IMR-90 (cell line): ENCODE data around the gene THAP12. TPM values are rescaled to one million over a fixed set of nuclear protein-coding genes. Genes with fewer than 3 reads are reported as not detected.

Experiments used
- ATAC-seq: fragments of 200-7000 bp; cut with Tn5 transposase; 2 replicates; pipeline ENCODE4 v1.9.1; 2020; ENCODE audit warnings: low read depth, mild to moderate bottlenecking, moderate library complexity
- BruUV-seq: library from RNA; stranded (reverse); fragments of 400-500 nt; replicated peaks from 2 replicates; lab custom pipeline; 2021; lab: Mats Ljungman, UMichigan
- CTCF ChIA-PET: fragments of 300-600 bp; formaldehyde crosslinking; extraction: SDS; loops from one replicate; lab custom pipeline; 2021; ENCODE audit warnings: antibody characterized with exemption; lab: Yijun Ruan, JAX
- POLR2A ChIA-PET: fragments of 300-600 bp; sonication (Branson Sonifier 250); formaldehyde crosslinking; loops from one replicate; lab custom pipeline; 2022; ENCODE audit warnings: antibody characterized with exemption; ENCODE audit not compliant: unreplicated experiment; lab: Charles Lee
- DNase-seq: peaks from one replicate; pipeline ENCODE4 v3.0.0; 2013
- H2AFZ ChIP-seq: replicated peaks from 2 replicates; pipeline ENCODE3; 2013; ENCODE audit warnings: low read length, mild to moderate bottlenecking; ENCODE audit not compliant: poor library complexity
- H2AK5ac ChIP-seq: 2 replicates; pipeline ENCODE4 v1.6.1; 2013; ENCODE audit warnings: low read depth, low read length, inconsistent platforms
- H2AK9ac ChIP-seq: replicated peaks from 2 replicates; pipeline ENCODE3; 2013; ENCODE audit warnings: mild to moderate bottlenecking, low read depth, low read length, moderate library complexity; ENCODE audit not compliant: poor library complexity
- H2BK120ac ChIP-seq: 2 replicates; pipeline ENCODE4 v1.6.1; 2013; ENCODE audit warnings: low read depth, low read length, inconsistent platforms
- H2BK15ac ChIP-seq: 3 replicates; pipeline ENCODE4 v1.6.1; 2013; ENCODE audit warnings: low read depth, low read length, inconsistent platforms
- H2BK20ac ChIP-seq: 2 replicates; pipeline ENCODE4 v1.6.1; 2013; ENCODE audit warnings: low read depth, mild to moderate bottlenecking, inconsistent platforms, low read length, moderate library complexity
- H2BK5ac ChIP-seq: 2 replicates; pipeline ENCODE4 v1.6.1; 2013; ENCODE audit warnings: mild to moderate bottlenecking, low read depth, low read length, inconsistent platforms; ENCODE audit not compliant: poor library complexity, severe bottlenecking
- H3K14ac ChIP-seq: replicated peaks from 2 replicates; pipeline ENCODE4 v1.6.1; 2013; ENCODE audit warnings: low read depth, low read length, inconsistent platforms
- H3K18ac ChIP-seq: 2 replicates; pipeline ENCODE4 v1.6.1; 2013; ENCODE audit warnings: low read depth, low read length, control low read depth
- H3K23ac ChIP-seq: 2 replicates; pipeline ENCODE4 v1.6.1; 2013; ENCODE audit warnings: low read depth, low read length, inconsistent platforms
- H3K27ac ChIP-seq: 2 replicates; pipeline ENCODE4 v1.5.1; 2013; ENCODE audit warnings: mild to moderate bottlenecking, control low read depth, low read length; ENCODE audit not compliant: insufficient read depth
- H3K27me3 ChIP-seq: 2 replicates; pipeline ENCODE4 v1.6.1; 2013; ENCODE audit warnings: low read length; ENCODE audit not compliant: control insufficient read depth, insufficient read depth
- H3K36me3 ChIP-seq: 2 replicates; pipeline ENCODE4 v1.6.1; 2013; ENCODE audit warnings: low read length, mixed read lengths; ENCODE audit not compliant: control insufficient read depth, insufficient read depth
- H3K4ac ChIP-seq: 2 replicates; pipeline ENCODE4 v1.6.1; 2013; ENCODE audit warnings: low read depth, low read length, inconsistent platforms
- H3K4me1 ChIP-seq: 2 replicates; pipeline ENCODE4 v1.6.1; 2013; ENCODE audit warnings: low read length, mixed read lengths; ENCODE audit not compliant: control insufficient read depth, insufficient read depth
- H3K4me2 ChIP-seq: 2 replicates; pipeline ENCODE4 v1.6.1; 2013; ENCODE audit warnings: low read depth, mild to moderate bottlenecking, control low read depth, low read length, moderate library complexity
- H3K4me3 ChIP-seq: 2 replicates; pipeline ENCODE4 v1.5.1; 2013; ENCODE audit warnings: low read depth, mild to moderate bottlenecking, control low read depth, low read length, moderate library complexity; ENCODE audit not compliant: insufficient read depth
- H3K56ac ChIP-seq: 2 replicates; pipeline ENCODE4 v1.6.1; 2013; ENCODE audit warnings: low read length, inconsistent platforms; ENCODE audit not compliant: insufficient read depth; ENCODE audit errors: extremely low read depth
- H3K79me1 ChIP-seq, 2 experiments: 2 replicates each; pipeline ENCODE4 v1.6.1; 2013; ENCODE audit warnings: low read length in 2 of 2, inconsistent platforms in 1 of 2, low read depth in 1 of 2
- H3K9ac ChIP-seq: 2 replicates; pipeline ENCODE4 v1.6.1; 2013; ENCODE audit warnings: low read depth, low read length, control low read depth
- H3K9me1 ChIP-seq: 2 replicates; pipeline ENCODE4 v1.6.1; 2013; ENCODE audit warnings: low read length, inconsistent platforms; ENCODE audit not compliant: insufficient read depth
- H3K9me3 ChIP-seq: 2 replicates; pipeline ENCODE4 v1.6.1; 2013; ENCODE audit warnings: low read length; ENCODE audit not compliant: control insufficient read depth, insufficient read depth
- H4K20me1 ChIP-seq: 2 replicates; pipeline ENCODE4 v1.6.1; 2013; ENCODE audit warnings: low read length, inconsistent platforms; ENCODE audit not compliant: insufficient read depth
- H4K5ac ChIP-seq: 2 replicates; pipeline ENCODE4 v1.6.1; 2013; ENCODE audit warnings: mild to moderate bottlenecking, low read depth, low read length, control low read depth
- H4K8ac ChIP-seq, 2 experiments: 2 replicates each; pipeline ENCODE4 v1.6.1; 2013; ENCODE audit warnings: low read depth in 2 of 2, low read length in 2 of 2, control low read depth in 1 of 2, inconsistent platforms in 1 of 2
- H4K91ac ChIP-seq: 2 replicates; pipeline ENCODE4 v1.6.1; 2013; ENCODE audit warnings: low read depth, low read length, inconsistent platforms; ENCODE audit not compliant: insufficient read depth
- FOS ChIP-seq: fragments of 150-350 bp; IDR thresholded peaks from 2 replicates; pipeline ENCODE4 v1.6.1; 2016; ENCODE audit warnings: low read depth, low read length
- MAZ ChIP-seq: IDR thresholded peaks from 2 replicates; pipeline ENCODE4 v1.6.1; 2012; ENCODE audit warnings: low read depth, mild to moderate bottlenecking, low read length, improper control_type of control experiment, moderate library complexity, borderline replicate concordance
- NFE2L2 ChIP-seq: fragments of 150-350 bp; IDR thresholded peaks from 2 replicates; pipeline ENCODE4 v1.6.1; 2016; ENCODE audit warnings: low read depth, mild to moderate bottlenecking, low read length
- POLR2A ChIP-seq: IDR thresholded peaks from 2 replicates; pipeline ENCODE4 v1.6.1; 2012; ENCODE audit warnings: mild to moderate bottlenecking, low read depth, low read length
- RAD21 ChIP-seq: IDR thresholded peaks from 2 replicates; pipeline ENCODE4 v1.6.1; 2012; ENCODE audit warnings: low read length, improper control_type of control experiment
- RCOR1 ChIP-seq: IDR thresholded peaks from 2 replicates; pipeline ENCODE4 v1.6.1; 2012; ENCODE audit warnings: mild to moderate bottlenecking, low read length, improper control_type of control experiment; ENCODE audit not compliant: insufficient replicate concordance
- WGBS, 2 experiments: methylation state at CpG; one replicate each; pipeline versions ENCODE4 v1.1.5 to v1.1.7; 2013; ENCODE audit warnings: missing lambda C conversion rate in 2 of 2; ENCODE audit not compliant: insufficient read length in 1 of 2; ENCODE audit errors: extremely low coverage in 2 of 2; 5-methylcytosine and 5-hydroxymethylcytosine counted together
- dilution Hi-C: fragments of 300-500 bp; cut with HindIII; formaldehyde crosslinking; loops from one replicate; pipeline ENCODE4 v1.14.3; 2018; ENCODE audit warnings: low sequenced_read_pairs; ENCODE audit not compliant: unreplicated experiment
- in situ Hi-C: fragments of 300-500 bp; cut with MboI; formaldehyde crosslinking; loops from 3 replicates; pipeline ENCODE4 v1.14.3; 2019; ENCODE audit warnings: low sequenced_read_pairs, inconsistent platforms, mixed read lengths
- intact Hi-C: fragments of 100-400 bp; cut with micrococcal nuclease; formaldehyde crosslinking; loops from 2 replicates; pipeline ENCODE4 v1.10.0; 2022
- polyA plus RNA-seq, 3 experiments: library from polyadenylated mRNA; depleted of rRNA; stranded (reverse); fragments of >200 nt; gene quantifications; 2 replicates each; pipeline ENCODE4 v1.2.3, GENCODE V29; 2012; ENCODE audit warnings: low replicate concordance in 1 of 3
- total RNA-seq: library from RNA; depleted of rRNA; stranded (reverse); fragments of >200 nt; gene quantifications from 2 replicates; pipeline ENCODE4 v1.2.3, GENCODE V29; 2012

Gene THAP12
- total and polyA plus RNA-seq, 2 of the 4 experiments (the other 2 are of a cell fraction), result 25.1 to 27.3 TPM

GRCh38 chr11:76382209-76382608 is 1.3 kb upstream of the THAP12 start:
- H3K56ac ChIP-seq, result no peak overlapping the region
- H3K4ac ChIP-seq, result no peak overlapping the region
- intact Hi-C loops (loop anchor here (5.0 to 10.0 kb wide), 3 partner anchors 60 to 293 kb away; partner anchors contain the start of gene LRRC32), dilution Hi-C loops (no loop called here), in situ Hi-C loops (no loop called here)
- no peaks in the 10 kb centered on the region for H3K9me3 ChIP-seq
- no TSS peak for BruUV-seq
- no peak overlapping the region for H3K9ac ChIP-seq
- H3K36me3 ChIP-seq, result 0 out of 2 replicates have a peak, but pooled peaks cover 2% of the 10 kb centered on the region
- H2BK120ac ChIP-seq, result no peak overlapping the region
- CTCF ChIA-PET, result interaction anchor here (1.1 kb wide), 1 partner anchor 7 kb away, joined by 3 read pairs; no protein-coding TSS in a partner anchor
- H3K27me3 ChIP-seq, result no peaks in the 10 kb centered on the region
- ATAC-seq (no peak), DNase-seq (no peak)
- no peak overlapping the region for H2BK5ac ChIP-seq
- peaks cover 15% of the 10 kb centered on the region; the same call in 1 of the 2 replicates for H4K20me1 ChIP-seq
- no peak overlapping the region for H3K18ac ChIP-seq
- no peak overlapping the region for H3K27ac ChIP-seq
- no peak overlapping the region for H3K23ac ChIP-seq
- H2AK9ac ChIP-seq, result peak overlapping the region; percentile 17
- 0 out of 2 replicates have a peak overlapping the region, but pooled peaks have one; percentile 5 for H2AK5ac ChIP-seq
- peaks cover 9% of the 10 kb centered on the region for H3K9me1 ChIP-seq
- POLR2A ChIA-PET, result no interaction called here
- H4K5ac ChIP-seq, result no peak overlapping the region
- no peak overlapping the region for H2BK15ac ChIP-seq
- no peak overlapping the region for H2BK20ac ChIP-seq
- WGBS, 2 experiments, result 67% methylated on average over 1 of the region's 6 CpGs; no CpG with 5 or more reads in 1 of the 2 experiments
- H3K79me1 ChIP-seq, result peaks cover 17 to 46% of the 10 kb centered on the region in 2 experiments
- H3K14ac ChIP-seq, result no peak overlapping the region
- no peak overlapping the region for H2AFZ ChIP-seq
- H4K8ac ChIP-seq, result no peak overlapping the region
- peak overlapping the region; percentile 10; the same call in 1 of the 2 replicates for H3K4me2 ChIP-seq
- no peak overlapping the region for H4K91ac ChIP-seq
- H3K4me1 ChIP-seq, result peaks cover 8% of the 10 kb centered on the region
- TF ChIP-seq NFE2L2, result no peak
- TF ChIP-seq RCOR1, result no peak
- no peak for TF ChIP-seq RAD21
- TF ChIP-seq FOS, result no peak
- no peak for TF ChIP-seq MAZ
- no peak for TF ChIP-seq POLR2A
- H3K4me3 ChIP-seq, result no peak overlapping the region
